K562 (cell line): ENCODE measurements around the gene DTHD1. TPM values are rescaled to one million over a fixed set of nuclear protein-coding genes. Genes with fewer than 3 reads are reported as not detected.

Source experiments
- ATAC-seq: fragments of 200-7000 bp; cut with Tn5 transposase; 3 replicates; pipeline ENCODE4 v1.9.1; 2020; ENCODE audit warnings: moderate library complexity
- BruUV-seq: library from RNA; stranded (reverse); fragments of 400-500 nt; replicated peaks from 2 replicates; lab custom pipeline; 2021; lab: Mats Ljungman, UMichigan
- CTCF ChIA-PET: fragments of 300-600 bp; formaldehyde crosslinking; extraction: SDS; loops from one replicate; lab custom pipeline; 2021; ENCODE audit warnings: low intra/inter-chr PET ratio; lab: Yijun Ruan, JAX
- POLR2A ChIA-PET: fragments of 300-600, 350-650 bp; sonication (Branson Sonifier 250); formaldehyde crosslinking; extraction: SDS; loops from one replicate; lab custom pipeline; 2021; ENCODE audit warnings: antibody characterized with exemption, inconsistent platforms; lab: Yijun Ruan, JAX
- DNase-seq, 4 experiments: peaks; one replicate each; pipeline versions ENCODE4 v3.0.0 to v3.0.0-alpha.2; 2011 to 2018; ENCODE audit warnings: low spot score in 3 of 4, mixed read lengths in 3 of 4; ENCODE audit errors: extremely low read depth in 1 of 4
- FAIRE-seq: peaks from 2 replicates; lab custom pipeline; 2011; peaks lifted over from hg19 to GRCh38; lab: Jason Lieb, UNC
- H2AFZ ChIP-seq: 2 replicates; pipeline ENCODE4 v1.6.0; 2011; ENCODE audit warnings: low read depth, low read length, control low read depth, inconsistent platforms
- H3K27ac ChIP-seq: fragments of 200-600 bp; 3 replicates; pipeline ENCODE4 v1.8.0; 2011; ENCODE audit warnings: low read depth, mild to moderate bottlenecking, control low read depth, inconsistent platforms, low read length, moderate library complexity, mixed read lengths; ENCODE audit errors: extremely low read depth
- H3K27me3 ChIP-seq, 2 experiments: fragments of 300-600 bp in 1 of 2; 2 replicates in 1 of 2; 3 replicates in 1 of 2; pipeline versions ENCODE4 v1.6.0 to v1.8.0; 2011; ENCODE audit warnings: inconsistent platforms in 2 of 2, low read length in 2 of 2, mild to moderate bottlenecking in 1 of 2, mixed read lengths in 1 of 2, moderate library complexity in 1 of 2; ENCODE audit not compliant: control insufficient read depth in 2 of 2, insufficient read depth in 2 of 2
- H3K36me3 ChIP-seq: fragments of 300-600 bp; 3 replicates; pipeline ENCODE4 v1.8.0; 2011; ENCODE audit warnings: mild to moderate bottlenecking, low read length, inconsistent platforms; ENCODE audit not compliant: control insufficient read depth, insufficient read depth
- H3K4me1 ChIP-seq, 2 experiments: fragments of 200-600 bp in 1 of 2; replicated peaks in 1 of 2; 2 replicates in 1 of 2; 3 replicates in 1 of 2; pipeline versions ENCODE4 v1.5.1 to v1.8.0; 2011; ENCODE audit warnings: inconsistent platforms in 2 of 2, low read length in 2 of 2, mild to moderate bottlenecking in 1 of 2, mixed read lengths in 1 of 2, moderate library complexity in 1 of 2; ENCODE audit not compliant: control insufficient read depth in 2 of 2, insufficient read depth in 2 of 2
- H3K4me2 ChIP-seq: 2 replicates; pipeline ENCODE4 v1.6.1; 2011; ENCODE audit warnings: low read length, control low read depth, inconsistent platforms, mixed read lengths; ENCODE audit not compliant: insufficient read depth
- H3K4me3 ChIP-seq: fragments of 200-600 bp; sonication (generic), shearing (Covaris generic); 2 replicates; pipeline ENCODE4 v1.5.1; 2016; ENCODE audit warnings: control low read depth, inconsistent platforms
- H3K79me2 ChIP-seq: fragments of 200-600 bp; 3 replicates; pipeline ENCODE4 v1.8.0; 2011; ENCODE audit warnings: low read length, inconsistent platforms; ENCODE audit not compliant: control insufficient read depth, insufficient read depth
- H3K9ac ChIP-seq, 2 experiments: 2 replicates each; pipeline versions ENCODE4 v1.6.0 to v1.6.1; 2011; ENCODE audit warnings: low read depth in 2 of 2, low read length in 2 of 2, control low read depth in 1 of 2, inconsistent platforms in 1 of 2, mild to moderate bottlenecking in 1 of 2, mixed read lengths in 1 of 2; ENCODE audit not compliant: insufficient read depth in 1 of 2
- H3K9me1 ChIP-seq: one replicate; pipeline ENCODE4 v1.6.0; 2011; ENCODE audit warnings: inconsistent platforms, mild to moderate bottlenecking, low read length, moderate library complexity; ENCODE audit not compliant: control insufficient read depth, insufficient read depth
- H3K9me3 ChIP-seq: replicated peaks from 2 replicates; pipeline ENCODE4 v1.5.1; 2011; ENCODE audit warnings: low read depth, low read length, inconsistent platforms; ENCODE audit not compliant: control insufficient read depth, insufficient read depth
- H4K20me1 ChIP-seq: replicated peaks from 2 replicates; pipeline ENCODE4 v1.6.1; 2011; ENCODE audit warnings: low read length, inconsistent platforms, mixed read lengths; ENCODE audit not compliant: control insufficient read depth, insufficient read depth
- CBX8 ChIP-seq: fragments of 200-600 bp; sonication (generic); IDR thresholded peaks from 2 replicates; pipeline ENCODE4 v1.6.1; 2012; ENCODE audit warnings: borderline replicate concordance, mixed run types, low read depth, mild to moderate bottlenecking, moderate library complexity, mixed read lengths, low read length, control low read depth, inconsistent platforms; ENCODE audit not compliant: poor library complexity, severe bottlenecking; ENCODE audit errors: extremely low read depth
- CHD1 ChIP-seq: fragments of 200-600 bp; sonication (generic); IDR thresholded peaks from one replicate; pipeline ENCODE4 v1.6.1; 2012; ENCODE audit warnings: mild to moderate bottlenecking, moderate library complexity, low read length, inconsistent platforms
- ELK3 ChIP-seq: fragments of 450-650 bp; formaldehyde crosslinking; IDR thresholded peaks from 2 replicates; pipeline ENCODE4 v1.4.0; 2020; ENCODE audit warnings: mild to moderate bottlenecking
- KDM1A ChIP-seq, 2 experiments: fragments of 450-650 bp; IDR thresholded peaks; 2 replicates each; pipeline ENCODE4 v1.6.1; 2016; ENCODE audit warnings: mild to moderate bottlenecking in 2 of 2
- NCOA6 ChIP-seq: fragments of 450-650 bp; IDR thresholded peaks from 2 replicates; pipeline ENCODE4 v1.6.1; 2017; ENCODE audit warnings: mild to moderate bottlenecking
- PCBP1 ChIP-seq: fragments of 200-400 bp; formaldehyde crosslinking; IDR thresholded peaks from 2 replicates; pipeline ENCODE4 v1.6.1; 2018; ENCODE audit warnings: mild to moderate bottlenecking, low read depth, low read length; ENCODE audit not compliant: poor library complexity, severe bottlenecking
- PHB ChIP-seq: fragments of 250-450 bp; sonication (Bioruptor Pico); IDR thresholded peaks from 2 replicates; pipeline ENCODE4 v1.5.0; 2021
- SMARCE1 ChIP-seq: fragments of 450-650 bp; IDR thresholded peaks from 2 replicates; pipeline ENCODE4 v1.7.1; 2016; ENCODE audit warnings: mild to moderate bottlenecking
- TSHZ1 ChIP-seq: fragments of 250-450 bp; sonication (Bioruptor Pico); IDR thresholded peaks from 2 replicates; pipeline ENCODE4 v1.4.0; 2020; ENCODE audit warnings: mild to moderate bottlenecking, moderate library complexity
- ZNF395 ChIP-seq: fragments of 200-800 bp; sonication (Bioruptor generic); IDR thresholded peaks from 2 replicates; pipeline ENCODE4 v1.6.1; 2017; ENCODE audit warnings: missing genetic modification characterization, missing compliant biosample characterization
- ZNF431 ChIP-seq: sonication (generic); formaldehyde crosslinking; IDR thresholded peaks from 2 replicates; pipeline ENCODE4 v1.8.0; 2022; ENCODE audit warnings: mild to moderate bottlenecking, missing genetic modification reagents
- ZNF511 ChIP-seq: sonication (generic); formaldehyde crosslinking; IDR thresholded peaks from 2 replicates; pipeline ENCODE4 v1.8.0; 2022; ENCODE audit warnings: mild to moderate bottlenecking, missing genetic modification reagents
- ZNF696 ChIP-seq: fragments of 250-450 bp; sonication (Bioruptor Pico); conservative IDR thresholded peaks from 2 replicates; pipeline ENCODE4 v1.4.0; 2020; ENCODE audit warnings: mild to moderate bottlenecking, moderate library complexity
- WGBS: fragments of 100-300 bp; shearing (Covaris generic); methylation state at CpG from one replicate; pipeline ENCODE4 v1.1.6; 2016; ENCODE audit warnings: low coverage, mixed read lengths; ENCODE audit not compliant: insufficient coverage; ENCODE audit errors: missing lambda C conversion rate; 5-methylcytosine and 5-hydroxymethylcytosine counted together
- in situ Hi-C: fragments of 300-500 bp; cut with MboI; formaldehyde crosslinking; loops from 4 replicates; pipeline ENCODE4 v1.15.0; 2018; ENCODE audit warnings: inconsistent platforms, mixed read lengths
- intact Hi-C: fragments of 100-400 bp; cut with micrococcal nuclease; formaldehyde crosslinking; loops from 2 replicates; pipeline ENCODE4 v1.14.2; 2022
- polyA plus RNA-seq, 8 experiments: library from polyadenylated mRNA; depleted of rRNA in 4 of 8; stranded (reverse) in 5 of 8; unstranded in 3 of 8; fragments of >200 nt; fragmentation: Nextera tagmentation in 2 of 8; fragmentation: Illumina TruSeq in 1 of 8; extraction: Ambion mirVana in 2 of 8; extraction: Trizol in 1 of 8; gene quantifications; 2 replicates each; pipeline versions ENCODE4 v1.2.1 to v1.2.3, GENCODE V29; 2011 to 2014; ENCODE audit warnings: inconsistent platforms in 1 of 8, missing spikeins in 1 of 8
- total RNA-seq, 7 experiments: library from RNA; depleted of rRNA in 6 of 7; stranded (reverse); fragments of >200 nt in 6 of 7; fragmentation: Illumina TruSeq in 2 of 7; extraction: Trizol in 2 of 7; gene quantifications; 2 replicates each; pipeline versions ENCODE4 v1.2.1 to v1.2.3, GENCODE V29; 2011 to 2021; ENCODE audit warnings: low replicate concordance in 1 of 7

DTHD1 gene
- total and polyA plus RNA-seq, 9 of the 15 experiments (the other 6 are each of a cell fraction or from before 2014, with no cell fraction given), result not detected

GRCh38 chr4:36316607-36317006, 35.2 kb downstream of the DTHD1 start (continued):
- TF ChIP-seq CHD1 (no peak), ZNF696 (CRISPR knock-in tag) (no peak), ELK3 (CRISPR knock-in tag) (no peak), KDM1A (IDR thresholded peaks at IDR 0.05) (no peak), CBX8 (no peak)

GRCh38 chr4:36317721-36318120, 36.3 kb downstream of the DTHD1 start:
- ATAC-seq, result no peak
- Histone ChIP-seq H4K20me1 (no peaks in the 10 kb centered on the region), H3K9ac (no peak overlapping the region), H3K9me1 (no peaks in the 10 kb centered on the region), H3K27me3 (no peaks in the 10 kb centered on the region), H3K4me1 (no peaks in the 10 kb centered on the region), H3K9me3 (no peaks in the 10 kb centered on the region), H3K36me3 (no peaks in the 10 kb centered on the region), H3K79me2 (no peaks in the 10 kb centered on the region), H2AFZ (no peak overlapping the region), H3K4me2 (no peak overlapping the region), H3K27ac (no peak overlapping the region), H3K4me3 (no peak overlapping the region)
- FAIRE-seq, result no peak
- in situ Hi-C loops, result no loop called here
- POLR2A ChIA-PET, result no interaction called here
- no peak for DNase-seq
- 0% methylated on average over 1 of the region's 1 CpG for WGBS
- intact Hi-C loops, result no loop called here
- CTCF ChIA-PET, result no interaction called here
- no TSS peak for BruUV-seq
- TF ChIP-seq SMARCE1 (no peak), TSHZ1 (CRISPR knock-in tag) (no peak), NCOA6 (no peak), ZNF395 (CRISPR knock-in tag) (no peak), ZNF431 (CRISPR knock-in tag) (no peak), PHB (no peak), PCBP1 (no peak), ZNF511 (no peak)
